ENCODE data around the gene CAMP. TPM values are rescaled to one million over a fixed set of nuclear protein-coding genes. Genes with fewer than 3 reads are reported as not detected.
"Not testable (repeated sequence)": the region's sequence is repeated elsewhere in the genome, so short reads cannot be mapped to it uniquely, and the experiment has no call there.

The CAMP gene
- polyA plus RNA-seq, 4 donors: 0.35 to 2.0 TPM; not detected in 2

DNA sequence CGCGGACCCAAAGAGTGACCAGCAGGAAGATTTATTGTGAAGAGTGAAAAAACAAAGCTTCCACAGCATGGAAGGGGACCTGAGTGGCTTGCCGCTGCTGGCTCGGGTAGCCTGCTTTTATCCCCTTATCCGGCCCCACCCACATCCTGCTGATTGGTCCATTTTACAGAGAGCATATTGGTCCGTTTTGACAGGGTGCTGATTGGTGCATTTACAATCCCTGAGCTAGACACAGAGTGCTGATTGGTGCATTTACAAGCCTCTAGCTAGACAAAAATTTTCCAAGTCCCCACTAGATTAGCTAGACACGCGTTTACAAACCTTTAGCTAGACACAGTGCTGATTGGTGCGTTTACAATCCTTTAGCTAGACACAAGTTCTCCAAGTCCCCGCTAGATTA is 47.9 kb downstream of the CAMP start:
- not testable (repeated sequence) for FAIRE-seq
- peaks cover 0 to 20% (median 4%) of the 10 kb centered on the region in 3 donors for H3K4me1 ChIP-seq (ENCODE audit: control insufficient read depth in 3 of 3, insufficient read depth in 2 of 3, low read depth in 1 of 3, low read length in 2 of 3)
- 96 to 98% (median 97%) methylated on average over 10 of the region's 10 CpGs for WGBS, 3 donors

DNA sequence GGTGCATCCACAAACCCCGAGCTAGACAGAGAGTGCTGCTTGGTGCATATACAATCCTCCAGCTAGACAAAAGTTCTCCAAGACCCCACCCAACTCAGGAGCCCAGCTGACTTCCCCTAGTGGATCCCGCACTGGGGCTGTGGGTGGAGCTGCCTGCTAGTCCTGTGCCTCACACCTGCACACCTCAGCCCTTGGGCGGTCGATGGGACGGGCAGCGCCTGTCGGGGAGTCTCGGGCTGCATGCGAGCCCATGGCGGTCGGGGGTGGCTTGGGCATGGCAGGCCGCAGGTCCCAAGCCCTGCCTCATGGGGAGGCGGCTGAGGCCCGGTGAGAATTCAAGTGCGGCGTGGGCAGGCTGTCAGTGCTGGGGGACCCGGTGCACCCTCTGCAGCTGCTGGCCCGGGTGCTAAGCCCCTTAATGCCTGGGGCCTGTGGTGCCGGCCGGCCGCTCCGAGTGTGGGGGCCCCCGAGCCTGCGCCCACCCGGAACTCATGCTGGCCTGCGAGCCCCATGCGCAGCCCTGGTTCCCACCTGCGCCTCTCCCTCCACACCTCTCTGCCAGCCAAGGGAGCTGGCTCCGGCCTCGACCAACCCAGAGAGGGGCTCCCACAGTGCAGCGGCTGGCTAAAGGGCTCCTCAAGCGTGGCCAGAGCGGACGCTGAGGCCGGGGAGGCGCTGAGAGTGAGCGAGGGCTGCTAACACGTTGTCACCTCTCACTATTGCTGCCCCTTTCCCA is 48.6 kb downstream of the CAMP start:
- Histone ChIP-seq H3K9me3 (ENCODE audit: control insufficient read depth in 2 of 2, insufficient read depth in 1 of 2, low read depth in 1 of 2, low read length in 1 of 2) (peaks cover 0 to 3% of the 10 kb centered on the region in 2 donors), H3K27ac (ENCODE audit: low read depth in 1 of 3, low read length in 2 of 3) (no peak overlapping the region), H3K4me1 (ENCODE audit: control insufficient read depth in 3 of 3, insufficient read depth in 2 of 3, low read depth in 1 of 3, low read length in 2 of 3) (peaks cover 0 to 20% (median 4%) of the 10 kb centered on the region in 3 donors), H3K4me3 (ENCODE audit: low read depth in 1 of 3, low read length in 3 of 3) (no peak overlapping the region), H3K27me3 (ENCODE audit: control insufficient read depth in 3 of 3, insufficient read depth in 3 of 3, low read length in 3 of 3) (peaks cover 0 to 5% (median 0%) of the 10 kb centered on the region in 3 donors), H3K36me3 (ENCODE audit: control insufficient read depth in 3 of 3, insufficient read depth in 2 of 3, low read depth in 1 of 3, low read length in 3 of 3) (no peaks in the 10 kb centered on the region)
- DNase-seq (no peak), FAIRE-seq (no peak)
- WGBS, 3 donors: 93 to 96% (median 95%) methylated on average over 25 to 38 of the region's 38 CpGs

More for the DNA sequence above, 47.9 kb downstream of the CAMP start:
- not testable (repeated sequence) for H3K27me3 ChIP-seq (ENCODE audit: control insufficient read depth in 3 of 3, insufficient read depth in 3 of 3, low read length in 3 of 3); H3K4me3 ChIP-seq (ENCODE audit: low read depth in 1 of 3, low read length in 3 of 3); H3K9me3 ChIP-seq (ENCODE audit: control insufficient read depth in 2 of 2, insufficient read depth in 1 of 2, low read depth in 1 of 2, low read length in 1 of 2); H3K36me3 ChIP-seq (ENCODE audit: control insufficient read depth in 3 of 3, insufficient read depth in 2 of 3, low read depth in 1 of 3, low read length in 3 of 3); DNase-seq; H3K27ac ChIP-seq (ENCODE audit: low read depth in 1 of 3, low read length in 2 of 3)

GRCh38 chr3:48273594-48274211 is 50.4 kb downstream of the CAMP start:
- Histone ChIP-seq H3K9me3 (ENCODE audit: control insufficient read depth in 2 of 2, insufficient read depth in 1 of 2, low read depth in 1 of 2, low read length in 1 of 2) (peaks cover 0 to 3% of the 10 kb centered on the region in 2 donors), H3K27ac (ENCODE audit: low read depth in 1 of 3, low read length in 2 of 3) (no peak overlapping the region), H3K27me3 (ENCODE audit: control insufficient read depth in 3 of 3, insufficient read depth in 3 of 3, low read length in 3 of 3) (peaks cover 0 to 5% (median 0%) of the 10 kb centered on the region in 3 donors), H3K4me1 (ENCODE audit: control insufficient read depth in 3 of 3, insufficient read depth in 2 of 3, low read depth in 1 of 3, low read length in 2 of 3) (peaks cover 0 to 7% (median 1%) of the 10 kb centered on the region in 3 donors), H3K4me3 (ENCODE audit: low read depth in 1 of 3, low read length in 3 of 3) (no peak overlapping the region), H3K36me3 (ENCODE audit: control insufficient read depth in 3 of 3, insufficient read depth in 2 of 3, low read depth in 1 of 3, low read length in 3 of 3) (no peaks in the 10 kb centered on the region)
- 9 to 14% (median 11%) methylated on average over 9 of the region's 9 CpGs for WGBS, 3 donors
- FAIRE-seq: no peak
- DNase-seq: peak; percentile 70 to 76

DNA sequence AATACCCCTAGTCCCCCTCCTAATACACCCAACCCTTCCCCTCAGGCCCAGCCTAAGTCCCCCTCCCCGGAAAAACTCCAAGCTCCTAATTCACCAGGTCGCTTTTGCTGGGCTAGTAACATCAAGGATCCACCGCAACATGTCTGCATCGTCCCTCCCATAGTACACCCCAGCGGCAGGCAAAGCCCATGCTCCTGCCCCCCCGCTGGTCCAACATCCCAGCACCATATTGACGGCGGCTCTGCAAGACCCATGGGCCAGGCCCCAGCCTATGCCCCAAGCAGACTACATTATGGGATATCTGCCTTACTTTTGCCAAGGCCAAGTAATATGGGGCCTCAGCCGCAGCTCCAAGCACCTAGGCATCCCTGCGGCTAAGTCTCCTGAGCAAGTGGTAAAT is 51.2 kb downstream of the CAMP start:
- FAIRE-seq: no peak
- Histone ChIP-seq H3K9me3 (ENCODE audit: control insufficient read depth in 2 of 2, insufficient read depth in 1 of 2, low read depth in 1 of 2, low read length in 1 of 2) (peaks cover 0 to 3% of the 10 kb centered on the region in 2 donors), H3K4me1 (ENCODE audit: control insufficient read depth in 3 of 3, insufficient read depth in 2 of 3, low read depth in 1 of 3, low read length in 2 of 3) (peaks cover 0 to 3% (median 0%) of the 10 kb centered on the region in 3 donors), H3K27me3 (ENCODE audit: control insufficient read depth in 3 of 3, insufficient read depth in 3 of 3, low read length in 3 of 3) (peaks cover 0 to 5% (median 0%) of the 10 kb centered on the region in 3 donors), H3K27ac (ENCODE audit: low read depth in 1 of 3, low read length in 2 of 3) (no peak overlapping the region), H3K36me3 (ENCODE audit: control insufficient read depth in 3 of 3, insufficient read depth in 2 of 3, low read depth in 1 of 3, low read length in 3 of 3) (no peaks in the 10 kb centered on the region), H3K4me3 (ENCODE audit: low read depth in 1 of 3, low read length in 3 of 3) (no peak overlapping the region)
- no peak for DNase-seq
- WGBS, 3 donors: 90 to 93% (median 92%) methylated on average over 10 of the region's 10 CpGs

Other genes starting within 250 kb of the CAMP start
- 10 to 100 TPM; 30.0 to 74.2 (median 55.7) TPM for gene MAP4, start 207.1 kb upstream of the CAMP start, polyA plus RNA-seq
- gene CDC25A, start 35.1 kb upstream of the CAMP start, polyA plus RNA-seq: 1 to 10 TPM in 3 of 4 donors, under 1 TPM in 1; 0.27 to 5.7 (median 4.5) TPM
- gene ZNF589, start 17.6 kb downstream of the CAMP start, polyA plus RNA-seq: 1 to 10 TPM; 1.6 to 7.0 (median 3.9) TPM
- 10 to 100 TPM; 14.1 to 25.9 (median 20.1) TPM for gene NME6, start 77.9 kb downstream of the CAMP start, polyA plus RNA-seq
- not detected for gene SPINK8, start 110.2 kb downstream of the CAMP start, polyA plus RNA-seq
- under 1 TPM in 1 of 4 donors, not detected in 3; 0.16 TPM for gene FBXW12, start 148.7 kb downstream of the CAMP start, polyA plus RNA-seq
- gene PLXNB1, start 206.6 kb downstream of the CAMP start, polyA plus RNA-seq: 100 to 1,000 TPM in 1 of 4 donors, 10 to 100 TPM in 3; 56.5 to 129 (median 60.4) TPM
- gene CCDC51, start 216.6 kb downstream of the CAMP start, polyA plus RNA-seq: 10 to 100 TPM; 11.1 to 22.6 (median 21.7) TPM
- 100 to 1,000 TPM; 292 to 744 (median 524) TPM for gene TMA7, start 216.8 kb downstream of the CAMP start, polyA plus RNA-seq
- gene ATRIP, start 223.2 kb downstream of the CAMP start, polyA plus RNA-seq: 1 to 10 TPM; 1.1 to 6.8 (median 3.2) TPM